T-helper 1 cell treated with Interleukin-12 subunit alpha and Interleukin-12 subunit beta and Interleukin-4 antibody, amounts not matched to agents 30 μg/mL and 1 μg/mL, for 36 hours (primary cell): ENCODE measurements around the gene FAM209B.
"Not testable (repeated sequence)": the region's sequence is repeated elsewhere in the genome, so short reads cannot be mapped to it uniquely, and the experiment has no call there.

Source experiments
- H3K27ac Mint-ChIP-seq: one replicate; pipeline ENCODE4 v1.8.0; 2021; ENCODE audit warnings: mild to moderate bottlenecking, mixed read lengths
- H3K27me3 Mint-ChIP-seq: one replicate; pipeline ENCODE4 v1.8.0; 2021; ENCODE audit warnings: low read depth, mixed read lengths
- H3K36me3 Mint-ChIP-seq: one replicate; pipeline ENCODE4 v1.8.0; 2021; ENCODE audit warnings: low read depth, mixed read lengths
- H3K4me1 Mint-ChIP-seq: one replicate; pipeline ENCODE4 v1.8.0; 2021; ENCODE audit warnings: low read depth, mixed read lengths
- H3K4me3 Mint-ChIP-seq: one replicate; pipeline ENCODE4 v1.8.0; 2021; ENCODE audit warnings: mild to moderate bottlenecking, moderate library complexity, mixed read lengths
- H3K9me3 Mint-ChIP-seq: one replicate; pipeline ENCODE4 v1.8.0; 2021; ENCODE audit warnings: mixed read lengths

The FAM209B gene

GRCh38 chr20:56518721-56519398, 14.2 kb upstream of the FAM209B start:
- H3K27ac Mint-ChIP-seq: no peak overlapping the region
- no peaks in the 10 kb centered on the region for H3K27me3 Mint-ChIP-seq
- peaks cover 20% of the 10 kb centered on the region for H3K9me3 Mint-ChIP-seq
- no peak overlapping the region for H3K4me3 Mint-ChIP-seq
- H3K36me3 Mint-ChIP-seq: peaks cover 62% of the 10 kb centered on the region
- peaks cover 4% of the 10 kb centered on the region for H3K4me1 Mint-ChIP-seq

- Mint-ChIP-seq H3K27me3 (no peaks in the 10 kb centered on the region), H3K27ac (no peak overlapping the region), H3K4me1 (peaks cover 4% of the 10 kb centered on the region), H3K4me3 (no peak overlapping the region), H3K36me3 (peaks cover 60% of the 10 kb centered on the region), H3K9me3 (peaks cover 20% of the 10 kb centered on the region)
These were observed 13.5 kb upstream of the FAM209B start for GRCh38 chr20:56519551-56519950.

- H3K27ac Mint-ChIP-seq: no peak overlapping the region
- H3K4me1 Mint-ChIP-seq: peaks cover 4% of the 10 kb centered on the region
- no peaks in the 10 kb centered on the region for H3K27me3 Mint-ChIP-seq
- H3K4me3 Mint-ChIP-seq: no peak overlapping the region
- peaks cover 20% of the 10 kb centered on the region for H3K9me3 Mint-ChIP-seq
- H3K36me3 Mint-ChIP-seq: peaks cover 58% of the 10 kb centered on the region
These were observed 12.9 kb upstream of the FAM209B start for GRCh38 chr20:56520180-56520579.

- H3K4me3 Mint-ChIP-seq, H3K27me3 Mint-ChIP-seq, H3K4me1 Mint-ChIP-seq, H3K27ac Mint-ChIP-seq: not testable (repeated sequence)
- Mint-ChIP-seq H3K36me3 (peaks cover 53% of the 10 kb centered on the region), H3K9me3 (peaks cover 20% of the 10 kb centered on the region)
These were observed 12.2 kb upstream of the FAM209B start for GRCh38 chr20:56520746-56521354.

- no peak overlapping the region for H3K4me3 Mint-ChIP-seq
- no peaks in the 10 kb centered on the region for H3K27me3 Mint-ChIP-seq
- peaks cover 47% of the 10 kb centered on the region for H3K36me3 Mint-ChIP-seq
- no peak overlapping the region for H3K27ac Mint-ChIP-seq
- peaks cover 20% of the 10 kb centered on the region for H3K9me3 Mint-ChIP-seq
- peaks cover 4% of the 10 kb centered on the region for H3K4me1 Mint-ChIP-seq
These were observed 10.7 kb upstream of the FAM209B start for GRCh38 chr20:56522311-56522710.

- H3K27ac Mint-ChIP-seq: peak within 1 kb of the TSS; percentile 11
- not testable (repeated sequence) for H3K4me3 Mint-ChIP-seq, H3K27me3 Mint-ChIP-seq, H3K4me1 Mint-ChIP-seq
- H3K9me3 Mint-ChIP-seq: peaks cover 15% of the 10 kb centered on the region
- H3K36me3 Mint-ChIP-seq: peaks cover 28% of the 10 kb centered on the region
These were observed 8.6 kb upstream of the FAM209B start, which contains the start of gene FAM209A for GRCh38 chr20:56524444-56524843. Gene FAM209A, plus strand, starts transcription at chr20:56524744. Its CDS starts 65 bp downstream, at chr20:56524809.

- H3K27me3 Mint-ChIP-seq: no peaks in the 10 kb centered on the region
- H3K27ac Mint-ChIP-seq: no peak overlapping the region
- no peaks in the 10 kb centered on the region for H3K9me3 Mint-ChIP-seq
- no peak overlapping the region for H3K4me3 Mint-ChIP-seq
- peaks cover 5% of the 10 kb centered on the region for H3K36me3 Mint-ChIP-seq
- H3K4me1 Mint-ChIP-seq: peaks cover 4% of the 10 kb centered on the region
These were observed 5.5 kb upstream of the FAM209B start for GRCh38 chr20:56527521-56527920.

GRCh38 chr20:56537997-56538396, 5.0 kb downstream of the FAM209B start:
- Mint-ChIP-seq H3K4me3 (no peak overlapping the region), H3K4me1 (no peaks in the 10 kb centered on the region), H3K9me3 (no peaks in the 10 kb centered on the region), H3K27me3 (no peaks in the 10 kb centered on the region), H3K36me3 (peaks cover 5% of the 10 kb centered on the region), H3K27ac (no peak overlapping the region)

GRCh38 chr20:56540415-56540814, 7.4 kb downstream of the FAM209B start:
- no peaks in the 10 kb centered on the region for H3K27me3 Mint-ChIP-seq
- no peak overlapping the region for H3K4me3 Mint-ChIP-seq
- no peaks in the 10 kb centered on the region for H3K9me3 Mint-ChIP-seq
- no peaks in the 10 kb centered on the region for H3K4me1 Mint-ChIP-seq
- H3K36me3 Mint-ChIP-seq: no peaks in the 10 kb centered on the region
- H3K27ac Mint-ChIP-seq: no peak overlapping the region

GRCh38 chr20:56542489-56543030, 9.5 kb downstream of the FAM209B start:
- H3K27ac Mint-ChIP-seq: no peak overlapping the region
- no peak overlapping the region for H3K4me3 Mint-ChIP-seq
- no peaks in the 10 kb centered on the region for H3K4me1 Mint-ChIP-seq
- H3K27me3 Mint-ChIP-seq: no peaks in the 10 kb centered on the region
- no peaks in the 10 kb centered on the region for H3K9me3 Mint-ChIP-seq
- no peaks in the 10 kb centered on the region for H3K36me3 Mint-ChIP-seq

- no peak overlapping the region for H3K4me3 Mint-ChIP-seq
- H3K9me3 Mint-ChIP-seq: no peaks in the 10 kb centered on the region
- no peak overlapping the region for H3K27ac Mint-ChIP-seq
- no peaks in the 10 kb centered on the region for H3K36me3 Mint-ChIP-seq
- peaks cover 8% of the 10 kb centered on the region for H3K4me1 Mint-ChIP-seq
- H3K27me3 Mint-ChIP-seq: no peaks in the 10 kb centered on the region
These were observed 18.5 kb downstream of the FAM209B start for GRCh38 chr20:56551571-56551970.

GRCh38 chr20:56552911-56553629, 20.0 kb downstream of the FAM209B start:
- Mint-ChIP-seq H3K36me3 (no peaks in the 10 kb centered on the region), H3K4me1 (peaks cover 8% of the 10 kb centered on the region), H3K27ac (no peak overlapping the region), H3K9me3 (no peaks in the 10 kb centered on the region), H3K4me3 (no peak overlapping the region), H3K27me3 (peaks cover 2% of the 10 kb centered on the region)

GRCh38 chr20:56554869-56555268, 21.8 kb downstream of the FAM209B start:
- no peaks in the 10 kb centered on the region for H3K36me3 Mint-ChIP-seq
- peaks cover 8% of the 10 kb centered on the region for H3K4me1 Mint-ChIP-seq
- H3K9me3 Mint-ChIP-seq: no peaks in the 10 kb centered on the region
- no peak overlapping the region for H3K4me3 Mint-ChIP-seq
- H3K27me3 Mint-ChIP-seq: peaks cover 4% of the 10 kb centered on the region
- peak overlapping the region; percentile 27 for H3K27ac Mint-ChIP-seq

GRCh38 chr20:56558968-56559367, 25.9 kb downstream of the FAM209B start:
- peaks cover 8% of the 10 kb centered on the region for H3K4me1 Mint-ChIP-seq
- H3K4me3 Mint-ChIP-seq: no peak overlapping the region
- H3K9me3 Mint-ChIP-seq: no peaks in the 10 kb centered on the region
- H3K36me3 Mint-ChIP-seq: no peaks in the 10 kb centered on the region
- peaks cover 4% of the 10 kb centered on the region for H3K27me3 Mint-ChIP-seq
- no peak overlapping the region for H3K27ac Mint-ChIP-seq

GRCh38 chr20:56564526-56564925, 31.5 kb downstream of the FAM209B start:
- H3K36me3 Mint-ChIP-seq, H3K4me1 Mint-ChIP-seq, H3K4me3 Mint-ChIP-seq, H3K27me3 Mint-ChIP-seq, H3K9me3 Mint-ChIP-seq, H3K27ac Mint-ChIP-seq: not testable (repeated sequence)
